Activated CD8-positive, alpha-beta memory T cell treated with anti-CD3 and anti-CD28 coated beads, Interleukin-2, amount 50 U/mL, for 48 hours (primary cell): Measurements from ENCODE around the gene MAGEC1.
"Not testable (repeated sequence)": the region's sequence is repeated elsewhere in the genome, so short reads cannot be mapped to it uniquely, and the experiment has no call there.

Experiments used
- DNase-seq: peaks from one replicate; pipeline ENCODE4 v3.0.0-alpha.2; 2020

Gene MAGEC1, protein sequence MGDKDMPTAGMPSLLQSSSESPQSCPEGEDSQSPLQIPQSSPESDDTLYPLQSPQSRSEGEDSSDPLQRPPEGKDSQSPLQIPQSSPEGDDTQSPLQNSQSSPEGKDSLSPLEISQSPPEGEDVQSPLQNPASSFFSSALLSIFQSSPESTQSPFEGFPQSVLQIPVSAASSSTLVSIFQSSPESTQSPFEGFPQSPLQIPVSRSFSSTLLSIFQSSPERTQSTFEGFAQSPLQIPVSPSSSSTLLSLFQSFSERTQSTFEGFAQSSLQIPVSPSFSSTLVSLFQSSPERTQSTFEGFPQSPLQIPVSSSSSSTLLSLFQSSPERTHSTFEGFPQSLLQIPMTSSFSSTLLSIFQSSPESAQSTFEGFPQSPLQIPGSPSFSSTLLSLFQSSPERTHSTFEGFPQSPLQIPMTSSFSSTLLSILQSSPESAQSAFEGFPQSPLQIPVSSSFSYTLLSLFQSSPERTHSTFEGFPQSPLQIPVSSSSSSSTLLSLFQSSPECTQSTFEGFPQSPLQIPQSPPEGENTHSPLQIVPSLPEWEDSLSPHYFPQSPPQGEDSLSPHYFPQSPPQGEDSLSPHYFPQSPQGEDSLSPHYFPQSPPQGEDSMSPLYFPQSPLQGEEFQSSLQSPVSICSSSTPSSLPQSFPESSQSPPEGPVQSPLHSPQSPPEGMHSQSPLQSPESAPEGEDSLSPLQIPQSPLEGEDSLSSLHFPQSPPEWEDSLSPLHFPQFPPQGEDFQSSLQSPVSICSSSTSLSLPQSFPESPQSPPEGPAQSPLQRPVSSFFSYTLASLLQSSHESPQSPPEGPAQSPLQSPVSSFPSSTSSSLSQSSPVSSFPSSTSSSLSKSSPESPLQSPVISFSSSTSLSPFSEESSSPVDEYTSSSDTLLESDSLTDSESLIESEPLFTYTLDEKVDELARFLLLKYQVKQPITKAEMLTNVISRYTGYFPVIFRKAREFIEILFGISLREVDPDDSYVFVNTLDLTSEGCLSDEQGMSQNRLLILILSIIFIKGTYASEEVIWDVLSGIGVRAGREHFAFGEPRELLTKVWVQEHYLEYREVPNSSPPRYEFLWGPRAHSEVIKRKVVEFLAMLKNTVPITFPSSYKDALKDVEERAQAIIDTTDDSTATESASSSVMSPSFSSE

DNA sequence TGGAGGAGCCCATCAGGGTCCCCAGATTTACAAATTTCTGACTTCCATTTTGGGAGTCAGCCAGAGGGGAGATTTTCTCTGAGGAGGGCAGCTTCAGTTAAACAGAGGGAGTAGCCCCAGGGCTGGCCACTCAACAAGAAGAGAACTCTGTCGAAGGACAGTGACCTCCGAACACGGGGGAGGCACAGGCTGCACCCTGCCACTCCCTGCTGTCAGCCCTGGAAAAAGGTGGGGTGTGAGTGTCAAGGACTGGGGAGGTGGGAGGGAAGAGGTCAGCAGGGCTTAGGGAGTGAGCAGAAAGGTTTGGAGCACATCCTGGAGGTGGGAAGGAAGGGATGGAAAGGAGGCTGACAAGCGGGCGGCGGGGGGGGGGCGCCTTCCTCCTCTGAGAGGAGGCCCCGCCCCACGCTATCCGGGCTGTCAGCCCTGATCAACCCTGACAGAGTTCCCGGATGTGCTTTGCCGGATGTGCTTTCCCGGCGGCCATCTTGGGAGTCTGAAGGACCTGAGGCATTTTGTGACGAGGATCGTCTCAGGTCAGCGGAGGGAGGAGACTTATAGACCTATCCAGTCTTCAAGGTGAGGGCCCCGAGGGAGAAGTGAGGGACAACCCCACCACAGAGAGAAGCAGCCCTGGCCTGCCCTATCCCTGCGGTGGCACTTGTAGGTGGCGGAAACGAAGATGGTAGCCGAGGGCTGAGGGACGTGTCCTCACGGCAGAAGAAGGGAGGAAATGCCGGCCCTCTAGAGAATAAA lies at the start of gene MAGEC1:
Gene MAGEC1, plus strand, starts transcription at position 495 of the 756 bp plus-strand sequence. CDS start 1,179 bp downstream, outside the sequence.
- DNase-seq: no peak

DNA sequence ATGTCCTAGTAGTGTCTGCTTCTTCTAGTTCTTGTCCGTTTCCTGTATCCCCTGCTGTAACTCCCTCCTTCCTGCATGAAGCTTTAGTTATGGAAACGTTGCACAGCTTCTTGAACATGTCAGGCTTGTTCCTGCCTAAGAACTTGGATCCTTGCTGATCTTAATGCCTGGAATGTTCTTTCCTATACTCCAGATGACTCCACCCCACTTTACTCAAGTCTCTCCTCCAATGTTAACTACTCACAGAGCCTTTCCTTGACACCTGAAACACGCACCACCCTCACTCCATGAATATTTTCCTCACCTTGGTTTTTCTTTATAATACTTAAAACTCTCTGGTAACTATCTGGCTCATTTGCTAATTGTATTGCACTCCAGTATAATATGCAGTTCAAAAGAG lies 46.2 kb upstream of the MAGEC1 start:
- DNase-seq: no peak

- DNase-seq: no peak
Observed at GRCh38 chrX:141879616-141880015, 24.1 kb upstream of the MAGEC1 start.

DNA sequence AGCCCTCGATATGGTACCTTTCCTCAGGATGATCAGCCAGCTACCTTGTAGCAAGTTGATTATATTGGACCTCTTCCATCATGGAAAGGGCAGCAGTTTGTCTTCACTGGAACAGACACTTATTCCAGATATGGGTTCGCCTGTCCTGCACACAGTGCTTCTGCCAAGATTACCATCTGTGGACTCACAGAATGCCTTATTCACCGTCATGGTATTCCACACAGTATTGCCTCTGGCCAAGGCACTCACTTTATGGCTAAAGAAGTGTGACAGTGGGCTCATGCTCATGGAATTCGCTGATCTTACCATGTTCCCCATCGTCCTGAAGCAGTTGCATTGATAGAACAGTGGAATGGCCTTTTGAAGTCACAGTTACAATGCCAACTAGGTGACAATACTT lies 14.9 kb upstream of the MAGEC1 start:
- DNase-seq: not testable (repeated sequence)

- DNase-seq: no peak
Observed at GRCh38 chrX:141894733-141895132, 9.0 kb upstream of the MAGEC1 start.

DNA sequence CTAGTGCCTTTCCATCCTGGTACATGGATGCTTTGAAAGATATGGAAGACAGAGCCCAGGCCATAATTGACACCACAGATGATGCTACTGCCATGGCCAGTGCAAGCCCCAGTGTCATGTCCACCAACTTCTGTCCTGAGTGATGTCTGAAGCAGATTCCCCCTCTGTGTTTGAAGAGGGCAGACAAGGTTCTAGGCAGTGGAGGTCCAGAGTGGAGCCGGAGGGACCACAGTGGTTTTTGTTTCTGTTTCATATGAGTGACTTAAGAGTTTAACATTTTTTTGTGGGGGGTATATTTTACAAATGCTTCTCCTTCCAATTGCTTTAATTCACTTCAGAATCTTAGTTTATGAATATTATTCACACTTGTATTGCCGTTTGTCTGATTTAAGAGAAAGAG lies 6.0 kb upstream of the MAGEC1 start:
- no peak for DNase-seq

- DNase-seq: no peak
Observed at GRCh38 chrX:141902366-141902765, 1.3 kb upstream of the MAGEC1 start.

DNA sequence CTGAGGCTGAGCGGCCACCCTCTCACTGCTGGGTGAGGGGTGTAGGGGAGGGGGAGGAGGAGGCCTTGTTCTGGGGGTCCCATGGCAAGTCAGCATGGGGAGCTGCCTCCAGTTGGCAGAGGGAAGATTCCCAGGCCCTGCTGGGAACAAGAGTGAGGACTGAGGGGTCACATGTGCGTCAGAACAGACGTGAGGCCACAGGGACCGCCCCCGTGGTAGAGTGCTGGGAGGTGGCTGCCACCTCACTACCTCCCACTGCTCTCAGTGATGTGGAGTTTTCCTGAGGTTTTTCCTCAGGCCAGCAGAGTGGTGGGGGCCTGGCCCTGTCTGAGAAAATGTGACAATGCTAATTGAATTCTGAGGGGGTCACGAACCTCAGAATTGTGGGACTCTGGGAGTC lies 568 bp downstream of the MAGEC1 start:
- no peak for DNase-seq

DNA sequence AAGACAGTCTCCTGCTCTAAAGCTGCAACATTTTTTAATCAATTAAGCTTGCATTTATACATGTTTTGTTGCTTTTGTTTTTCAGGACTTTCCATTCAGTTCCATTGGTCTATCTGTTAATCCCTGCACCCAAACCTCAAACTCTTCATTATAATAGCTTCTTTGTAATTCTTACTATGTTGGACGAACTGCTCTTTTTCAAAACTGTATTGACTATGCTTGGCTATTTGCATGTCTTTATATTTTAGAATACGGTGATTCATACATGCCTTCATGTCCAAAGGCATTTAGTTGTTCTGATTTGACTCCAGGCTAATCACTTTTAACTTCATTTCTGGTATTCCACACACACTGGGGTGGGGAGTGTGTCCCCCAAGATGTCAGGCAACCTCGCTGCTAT lies 14.1 kb downstream of the MAGEC1 start:
- no peak for DNase-seq

- no peak for DNase-seq
Observed at GRCh38 chrX:141924293-141924692, 20.6 kb downstream of the MAGEC1 start.

DNA sequence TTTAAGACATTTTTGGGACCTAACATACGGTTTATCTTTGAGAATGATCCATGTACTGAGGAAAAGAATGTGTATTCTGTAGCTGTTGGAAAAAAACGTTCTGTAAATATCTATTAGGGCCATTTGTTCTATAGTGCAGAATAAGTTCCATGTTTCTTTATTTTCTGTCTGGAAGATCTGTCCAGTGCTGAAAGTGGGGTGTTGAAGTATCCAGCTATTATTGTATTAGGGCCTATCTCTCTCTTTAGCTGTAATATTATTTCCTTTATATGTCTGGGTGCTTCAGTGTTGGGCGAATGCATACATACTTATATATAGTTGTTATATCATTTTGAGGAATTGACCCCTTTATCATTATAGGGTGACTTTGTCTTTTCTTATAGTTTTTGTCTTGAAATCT lies 24.7 kb downstream of the MAGEC1 start:
- no peak for DNase-seq

DNA sequence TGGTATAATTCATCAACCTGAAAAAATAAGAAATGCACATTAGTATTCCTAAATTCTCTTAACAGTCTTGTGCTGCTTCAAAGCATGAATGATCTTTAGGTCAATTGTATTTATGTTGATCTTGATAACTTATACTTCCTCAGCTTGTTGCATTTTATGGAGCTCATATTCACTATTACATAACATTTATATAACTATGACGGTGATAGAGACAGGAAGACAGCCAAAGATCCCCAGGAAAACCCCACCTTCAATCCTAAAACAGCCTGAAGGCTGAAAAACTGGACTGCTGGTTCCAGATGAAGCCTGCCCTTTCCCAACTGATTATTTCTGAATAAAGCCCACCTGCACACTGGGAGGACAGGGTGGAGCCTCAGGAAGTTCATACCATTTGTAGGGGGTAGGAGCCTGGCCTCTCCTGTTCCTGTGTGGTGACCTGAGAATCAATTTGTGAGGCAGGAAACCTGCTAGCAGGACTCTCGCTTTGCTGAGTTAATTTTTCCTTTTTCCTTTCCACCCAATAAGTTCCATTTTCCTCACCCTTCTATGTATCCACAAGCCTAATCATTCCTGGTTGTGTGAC lies 30.5 kb downstream of the MAGEC1 start:
- DNase-seq: no peak

GRCh38 chrX:141935645-141936044 lies 32.0 kb downstream of the MAGEC1 start:
- no peak for DNase-seq

GRCh38 chrX:141936080-141936479 lies 32.4 kb downstream of the MAGEC1 start:
- DNase-seq: no peak

DNA sequence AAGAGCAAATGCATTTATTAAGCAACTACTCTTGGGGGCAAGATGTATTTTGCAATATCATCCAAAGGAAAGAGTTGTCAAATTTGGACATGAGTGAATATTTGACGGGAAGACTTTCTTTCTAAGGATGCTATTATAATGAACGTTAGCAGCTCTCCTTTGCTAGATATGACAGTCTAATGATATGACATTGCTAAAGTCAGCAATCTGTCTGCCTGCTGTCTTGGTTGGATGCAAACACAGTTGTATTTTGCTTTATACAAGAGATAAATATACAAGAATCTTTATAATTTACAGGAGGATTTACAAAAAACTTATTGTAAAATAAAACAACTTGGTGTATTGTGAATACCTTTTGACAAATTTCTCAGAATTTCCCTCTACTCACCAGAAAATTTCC lies 37.5 kb downstream of the MAGEC1 start:
- no peak for DNase-seq

GRCh38 chrX:141945426-141945825 lies 41.7 kb downstream of the MAGEC1 start:
- no peak for DNase-seq

GRCh38 chrX:141947350-141947749 lies 43.7 kb downstream of the MAGEC1 start:
- DNase-seq: no peak

GRCh38 chrX:141952603-141953002 lies 48.9 kb downstream of the MAGEC1 start:
- no peak for DNase-seq

DNA sequence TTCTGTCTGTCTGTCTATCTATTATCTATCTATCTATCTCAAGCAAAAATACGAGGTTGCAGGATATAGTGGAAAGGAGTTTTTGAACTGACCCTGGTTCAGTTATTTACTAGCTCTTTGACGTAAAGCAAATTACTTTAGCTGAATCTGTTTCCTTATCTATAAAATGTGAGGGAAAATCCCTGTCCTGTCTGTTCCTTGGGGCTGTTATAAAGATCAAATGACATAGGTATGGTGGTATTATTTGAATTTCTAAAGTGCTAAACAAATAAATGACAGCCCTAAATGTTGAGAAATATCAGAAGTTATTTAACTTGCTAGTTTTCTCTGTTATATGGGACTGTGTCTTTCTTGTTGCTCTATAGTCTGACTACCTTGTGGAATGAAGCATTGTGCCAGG lies 55.0 kb downstream of the MAGEC1 start:
- no peak for DNase-seq
